CD8-positive, alpha-beta memory T cell (primary cell): ENCODE results near the gene SLC12A7. TPM values are rescaled to one million over a fixed set of nuclear protein-coding genes. Genes with fewer than 3 reads are reported as not detected.

Experiments
- CTCF ChIA-PET: fragments of 350-600 bp; sonication (Branson Sonifier 250); formaldehyde crosslinking; loops from one replicate; lab custom pipeline; 2021; ENCODE audit warnings: antibody characterized with exemption; lab: Charles Lee
- POLR2A ChIA-PET: fragments of 350-600 bp; sonication (Branson Sonifier 250); formaldehyde crosslinking; loops from one replicate; lab custom pipeline; 2021; ENCODE audit warnings: antibody characterized with exemption; lab: Charles Lee
- DNase-seq, 5 donors: peaks; one replicate each; pipeline versions ENCODE4 v3.0.0 to v3.0.0-alpha.2; 2020 to 2022; ENCODE audit warnings: mixed read lengths in 1 of 5
- H3K27ac ChIP-seq: one replicate; pipeline ENCODE4 v1.7.0; 2013; ENCODE audit warnings: low read depth, mild to moderate bottlenecking, low read length, moderate library complexity
- H3K27me3 ChIP-seq: 2 replicates; pipeline ENCODE4 v1.7.0; 2013; ENCODE audit warnings: low read length, mild to moderate bottlenecking; ENCODE audit not compliant: insufficient read depth, poor library complexity, severe bottlenecking
- H3K36me3 ChIP-seq: 2 replicates; pipeline ENCODE4 v1.7.0; 2013; ENCODE audit warnings: mild to moderate bottlenecking, low read length, moderate library complexity; ENCODE audit not compliant: insufficient read depth
- H3K4me1 ChIP-seq: 2 replicates; pipeline ENCODE4 v1.7.0; 2013; ENCODE audit warnings: mild to moderate bottlenecking, low read length, moderate library complexity; ENCODE audit not compliant: insufficient read depth
- H3K4me3 ChIP-seq: 2 replicates; pipeline ENCODE4 v1.7.0; 2013; ENCODE audit warnings: mild to moderate bottlenecking, low read length
- H3K9me3 ChIP-seq: 2 replicates; pipeline ENCODE4 v1.7.0; 2013; ENCODE audit warnings: mild to moderate bottlenecking, low read length
- H3K27ac Mint-ChIP-seq, 8 donors: one replicate each; pipeline ENCODE4 v1.8.0; 2020 to 2021; ENCODE audit warnings: mixed read lengths in 8 of 8, mild to moderate bottlenecking in 6 of 8, inconsistent platforms in 3 of 8, moderate library complexity in 3 of 8
- H3K27me3 Mint-ChIP-seq, 2 donors: one replicate each; pipeline ENCODE4 v1.8.0; 2020 to 2021; ENCODE audit warnings: mixed read lengths in 2 of 2, mild to moderate bottlenecking in 1 of 2, moderate library complexity in 1 of 2
- H3K36me3 Mint-ChIP-seq, 3 donors: one replicate each; pipeline ENCODE4 v1.8.0; 2020 to 2021; ENCODE audit warnings: mixed read lengths in 3 of 3, inconsistent platforms in 1 of 3, mild to moderate bottlenecking in 1 of 3
- H3K4me1 Mint-ChIP-seq, 3 donors: one replicate each; pipeline ENCODE4 v1.8.0; 2020 to 2021; ENCODE audit warnings: mixed read lengths in 3 of 3, inconsistent platforms in 1 of 3, mild to moderate bottlenecking in 1 of 3
- H3K4me3 Mint-ChIP-seq, 7 donors: one replicate each; pipeline ENCODE4 v1.8.0; 2020 to 2021; ENCODE audit warnings: mixed read lengths in 7 of 7, mild to moderate bottlenecking in 6 of 7, moderate library complexity in 4 of 7, inconsistent platforms in 2 of 7
- H3K9me3 Mint-ChIP-seq, 5 donors: one replicate each; pipeline ENCODE4 v1.8.0; 2020 to 2022; ENCODE audit warnings: mixed read lengths in 5 of 5, mild to moderate bottlenecking in 3 of 5, moderate library complexity in 2 of 5, inconsistent platforms in 1 of 5
- polyA plus RNA-seq: library from polyadenylated mRNA; unstranded; fragments of 300-500 nt; fragmentation: Illumina TruSeq; gene quantifications from one replicate; pipeline ENCODE4 v1.2.3, GENCODE V29; 2021
- total RNA-seq, 2 experiments: library from RNA; stranded (reverse); gene quantifications; one replicate each; pipeline ENCODE4 v1.2.3, GENCODE V29; 2021

The SLC12A7 gene
- total and polyA plus RNA-seq, 3 experiments from 2014 or later: 4.9 to 20.0 (median 6.6) TPM

DNA sequence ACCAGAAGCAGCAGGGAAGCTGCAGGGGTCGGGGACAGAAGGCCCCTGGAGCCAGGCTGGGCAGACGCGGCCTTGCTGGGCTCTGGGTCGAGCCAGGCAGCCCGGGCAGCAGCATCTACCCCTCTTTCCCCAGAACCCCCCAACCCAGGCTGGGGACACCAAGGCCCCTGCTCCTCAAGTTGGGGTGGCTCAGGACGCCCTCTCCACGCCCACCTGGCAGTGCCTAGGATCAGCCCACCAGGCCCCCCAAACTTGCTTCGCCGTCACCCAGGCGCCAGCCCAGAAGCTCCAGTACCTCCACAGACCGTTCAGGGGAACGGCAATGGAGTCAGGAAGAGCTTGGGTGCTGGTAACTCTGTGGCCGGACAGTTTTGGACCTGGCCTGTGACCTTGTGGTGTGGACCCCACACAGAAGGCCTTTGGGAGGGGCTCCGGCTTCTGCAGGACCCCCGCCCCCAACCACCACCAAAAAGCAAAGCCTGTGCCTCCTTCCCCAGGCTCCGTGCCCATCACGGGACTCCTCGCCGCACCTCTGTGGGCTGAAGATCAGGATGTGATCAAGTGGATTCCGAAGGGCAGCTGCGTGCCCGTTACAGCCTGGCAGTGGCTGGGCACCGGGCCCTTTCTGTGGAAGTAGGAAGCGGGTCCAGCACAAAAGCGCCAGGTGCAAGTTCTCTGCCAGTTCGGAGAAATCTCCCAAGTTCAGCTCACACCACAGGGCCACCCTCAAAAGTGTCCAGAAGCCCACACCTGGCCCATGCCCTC is 2.1 kb downstream of the SLC12A7 start:
- DNase-seq: no peak
- H3K4me1 Mint-ChIP-seq: peaks cover 5 to 43% (median 42%) of the 10 kb centered on the region in 3 donors
- H3K27me3 Mint-ChIP-seq: peaks cover 2 to 17% of the 10 kb centered on the region in 2 donors
- Histone ChIP-seq H3K27me3 (no peaks in the 10 kb centered on the region), H3K4me3 (peak overlapping the region; percentile 77), H3K36me3 (no peaks in the 10 kb centered on the region), H3K4me1 (peaks cover 52% of the 10 kb centered on the region), H3K27ac (no peak overlapping the region), H3K9me3 (no peaks in the 10 kb centered on the region)
- H3K4me3 Mint-ChIP-seq: peak overlapping the region; percentile 74 to 97 (median 88)
- H3K36me3 Mint-ChIP-seq: no peaks in the 10 kb centered on the region
- CTCF ChIA-PET: no interaction called here
- peak overlapping the region in 5 of 8 donors; percentile 61 to 97 (median 90) for H3K27ac Mint-ChIP-seq
- no peaks in the 10 kb centered on the region for H3K9me3 Mint-ChIP-seq
- POLR2A ChIA-PET: no interaction called here

DNA sequence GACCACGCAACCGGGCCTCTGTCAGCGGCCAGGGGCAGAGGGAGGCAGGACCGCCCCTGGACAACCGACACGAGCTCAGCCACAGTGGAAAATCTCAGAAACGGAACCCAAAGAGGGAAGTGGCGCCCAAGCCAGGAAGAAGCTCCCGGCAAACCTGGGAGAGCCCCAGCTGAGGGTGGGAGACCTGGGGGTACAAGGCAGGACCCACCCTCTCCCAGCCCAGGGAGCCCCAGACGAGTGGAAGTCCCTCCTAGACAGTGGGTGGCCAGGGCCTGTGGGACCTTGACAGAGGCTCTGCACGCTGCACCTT is 3.0 kb downstream of the SLC12A7 start:
- Histone ChIP-seq H3K4me3 (no peak overlapping the region), H3K4me1 (peaks cover 61% of the 10 kb centered on the region), H3K27me3 (no peaks in the 10 kb centered on the region), H3K27ac (no peak overlapping the region), H3K36me3 (no peaks in the 10 kb centered on the region), H3K9me3 (no peaks in the 10 kb centered on the region)
- ChIA-PET POLR2A (no interaction called here), CTCF (no interaction called here)
- DNase-seq: no peak
- Mint-ChIP-seq H3K36me3 (no peaks in the 10 kb centered on the region), H3K27ac (peak overlapping the region in 6 of 8 donors; percentile 26 to 97 (median 69)), H3K9me3 (no peaks in the 10 kb centered on the region), H3K4me3 (peak overlapping the region in 3 of 7 donors; percentile 58 to 77 (median 62)), H3K27me3 (peaks cover 2 to 11% of the 10 kb centered on the region in 2 donors), H3K4me1 (peaks cover 5 to 51% (median 50%) of the 10 kb centered on the region in 3 donors)

DNA sequence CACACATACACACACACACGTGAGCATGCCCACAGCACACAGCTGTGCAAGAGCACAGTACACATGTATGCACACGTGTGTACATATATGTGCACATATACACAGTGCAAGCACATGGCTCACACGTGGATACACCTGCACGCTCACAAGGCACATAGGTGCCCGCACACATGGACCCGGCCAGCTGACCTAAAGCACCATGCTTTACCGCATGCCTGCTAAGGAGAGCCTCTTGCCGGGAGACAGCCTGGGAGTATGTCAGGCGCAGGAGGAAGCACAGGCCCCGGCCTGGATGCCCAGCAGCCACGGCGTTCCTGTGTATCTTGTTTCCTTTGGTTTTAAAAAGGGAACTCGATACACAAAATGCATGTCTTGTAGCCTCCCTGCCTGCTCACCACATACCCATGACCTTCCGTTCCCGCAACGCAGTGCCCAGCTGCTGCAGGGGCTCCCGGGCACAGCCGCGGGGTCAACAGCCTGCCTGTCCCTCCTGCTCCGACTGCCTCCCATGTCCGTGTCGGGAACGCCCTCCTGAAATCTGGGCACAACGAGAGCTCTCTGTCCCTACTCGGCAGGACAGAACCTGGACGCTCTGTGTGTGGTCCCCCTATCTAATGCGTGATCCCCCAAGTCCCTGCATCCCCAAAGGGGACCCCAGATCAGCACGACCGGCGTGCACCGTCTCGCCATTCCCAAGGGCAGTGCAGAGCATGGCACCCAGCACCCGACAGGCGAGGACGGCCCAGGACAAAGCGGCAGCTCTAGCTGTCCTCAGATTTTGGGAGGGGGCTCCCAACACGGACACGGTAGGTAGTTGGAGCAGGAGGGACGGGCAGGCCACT is 3.6 kb downstream of the SLC12A7 start:
- peaks cover 10 to 57% (median 55%) of the 10 kb centered on the region in 3 donors for H3K4me1 Mint-ChIP-seq
- no peak overlapping the region for H3K4me3 ChIP-seq

DNA sequence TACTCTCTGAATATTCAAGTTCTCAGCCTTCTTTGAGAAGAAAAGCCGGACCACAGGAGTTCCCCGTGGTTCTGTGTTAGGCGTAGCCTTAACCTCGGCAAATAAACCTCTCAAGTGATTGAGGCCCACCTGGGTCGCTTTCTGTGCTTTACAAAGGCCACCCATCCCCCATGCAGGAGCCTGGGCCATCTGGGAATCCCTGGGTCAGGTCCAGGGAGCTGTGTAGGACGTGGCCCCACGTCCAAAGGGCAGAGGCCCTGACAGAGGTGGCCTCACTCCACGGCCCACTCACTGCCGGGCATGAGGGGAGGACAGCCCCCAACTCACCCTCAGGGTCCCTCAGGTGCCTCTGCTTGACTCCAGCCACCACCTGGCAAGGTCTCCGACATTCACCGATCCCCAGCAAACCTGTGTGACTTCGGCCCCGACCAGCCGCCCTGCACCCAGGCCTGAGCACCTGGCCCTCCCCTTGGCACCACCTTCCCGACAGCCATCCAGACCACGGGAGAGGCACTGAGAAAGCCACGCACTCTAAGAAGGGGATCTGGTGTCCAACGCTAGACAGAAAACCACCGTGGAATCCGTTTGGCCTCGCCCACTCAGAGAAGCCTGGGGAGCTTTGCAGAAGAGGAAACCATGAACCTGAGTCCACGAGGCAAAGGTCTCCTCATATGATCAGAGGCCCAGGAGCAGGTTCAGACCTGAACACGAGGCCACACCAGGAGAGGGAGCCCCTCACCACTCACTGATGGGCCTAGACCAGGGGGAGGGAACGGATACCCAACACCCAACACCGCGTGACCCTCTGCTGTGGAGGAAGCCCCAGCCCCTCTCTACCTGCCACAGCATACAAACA is 4.5 kb downstream of the SLC12A7 start:
- Mint-ChIP-seq H3K4me3 (peak overlapping the region in 6 of 7 donors; percentile 2 to 77 (median 33)), H3K9me3 (no peaks in the 10 kb centered on the region), H3K36me3 (no peaks in the 10 kb centered on the region), H3K4me1 (peaks cover 12 to 61% (median 57%) of the 10 kb centered on the region in 3 donors), H3K27ac (peak overlapping the region; percentile 29 to 97 (median 90)), H3K27me3 (peaks cover 2 to 14% of the 10 kb centered on the region in 2 donors)
- ChIA-PET CTCF (no interaction called here), POLR2A (no interaction called here)
- H3K27me3 ChIP-seq: no peaks in the 10 kb centered on the region
- H3K4me3 ChIP-seq: no peak overlapping the region
- no peak for DNase-seq
- no peaks in the 10 kb centered on the region for H3K36me3 ChIP-seq
- H3K27ac ChIP-seq: peak overlapping the region; percentile 73
- H3K4me1 ChIP-seq: peaks cover 75% of the 10 kb centered on the region
- H3K9me3 ChIP-seq: no peaks in the 10 kb centered on the region

More for the DNA sequence above, 3.6 kb downstream of the SLC12A7 start:
- H3K27ac Mint-ChIP-seq: peak overlapping the region; percentile 29 to 97 (median 87)
- H3K4me3 Mint-ChIP-seq: peak overlapping the region in 4 of 7 donors; percentile 24 to 77 (median 67)
- no peak overlapping the region for H3K27ac ChIP-seq
- no peaks in the 10 kb centered on the region for H3K9me3 Mint-ChIP-seq
- H3K9me3 ChIP-seq: no peaks in the 10 kb centered on the region
- H3K36me3 ChIP-seq: no peaks in the 10 kb centered on the region
- H3K27me3 Mint-ChIP-seq: peaks cover 2 to 12% of the 10 kb centered on the region in 2 donors
- no peak for DNase-seq
- ChIA-PET POLR2A (no interaction called here), CTCF (no interaction called here)
- H3K4me1 ChIP-seq: peaks cover 67% of the 10 kb centered on the region
- H3K27me3 ChIP-seq: no peaks in the 10 kb centered on the region
- H3K36me3 Mint-ChIP-seq: no peaks in the 10 kb centered on the region

DNA sequence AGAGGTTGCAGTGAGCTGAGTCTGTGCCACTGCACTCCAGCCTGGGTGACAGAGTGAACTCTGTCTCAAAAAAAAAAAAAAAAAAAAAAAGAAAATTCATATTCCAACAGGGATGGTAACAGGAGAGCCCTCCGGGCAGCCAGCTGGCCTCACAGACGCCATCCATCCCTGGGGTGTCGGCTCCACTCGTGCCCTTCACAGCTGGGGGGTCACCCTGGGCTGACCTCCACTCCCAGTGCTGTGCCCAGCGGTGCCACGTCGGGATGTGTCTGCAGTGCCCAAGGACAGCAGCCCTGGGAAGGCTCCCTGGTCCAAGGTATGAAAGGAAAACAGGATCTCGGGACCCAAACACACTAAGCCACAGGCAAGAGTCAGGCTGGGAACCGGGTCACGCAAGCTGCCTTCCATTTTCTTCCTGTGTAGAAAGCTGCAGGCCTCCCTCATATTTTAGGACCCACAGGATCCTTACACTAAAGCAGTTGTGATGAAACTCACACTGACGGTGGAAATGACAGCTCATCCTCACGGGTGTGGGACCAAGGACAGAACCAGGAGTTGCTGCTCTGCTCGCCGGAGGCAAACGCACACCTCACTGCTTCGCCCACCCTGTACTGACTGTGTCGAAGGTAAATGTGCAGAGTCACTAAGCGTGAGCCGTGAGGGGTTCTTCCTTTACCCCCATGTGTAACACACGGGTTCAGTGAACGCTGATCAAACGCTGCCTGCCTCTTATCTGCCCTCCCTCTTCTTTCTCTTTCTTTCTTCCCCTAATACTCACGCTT is 5.3 kb downstream of the SLC12A7 start:
- no peaks in the 10 kb centered on the region for H3K36me3 Mint-ChIP-seq
- H3K27ac ChIP-seq: peak overlapping the region; percentile 73

DNA sequence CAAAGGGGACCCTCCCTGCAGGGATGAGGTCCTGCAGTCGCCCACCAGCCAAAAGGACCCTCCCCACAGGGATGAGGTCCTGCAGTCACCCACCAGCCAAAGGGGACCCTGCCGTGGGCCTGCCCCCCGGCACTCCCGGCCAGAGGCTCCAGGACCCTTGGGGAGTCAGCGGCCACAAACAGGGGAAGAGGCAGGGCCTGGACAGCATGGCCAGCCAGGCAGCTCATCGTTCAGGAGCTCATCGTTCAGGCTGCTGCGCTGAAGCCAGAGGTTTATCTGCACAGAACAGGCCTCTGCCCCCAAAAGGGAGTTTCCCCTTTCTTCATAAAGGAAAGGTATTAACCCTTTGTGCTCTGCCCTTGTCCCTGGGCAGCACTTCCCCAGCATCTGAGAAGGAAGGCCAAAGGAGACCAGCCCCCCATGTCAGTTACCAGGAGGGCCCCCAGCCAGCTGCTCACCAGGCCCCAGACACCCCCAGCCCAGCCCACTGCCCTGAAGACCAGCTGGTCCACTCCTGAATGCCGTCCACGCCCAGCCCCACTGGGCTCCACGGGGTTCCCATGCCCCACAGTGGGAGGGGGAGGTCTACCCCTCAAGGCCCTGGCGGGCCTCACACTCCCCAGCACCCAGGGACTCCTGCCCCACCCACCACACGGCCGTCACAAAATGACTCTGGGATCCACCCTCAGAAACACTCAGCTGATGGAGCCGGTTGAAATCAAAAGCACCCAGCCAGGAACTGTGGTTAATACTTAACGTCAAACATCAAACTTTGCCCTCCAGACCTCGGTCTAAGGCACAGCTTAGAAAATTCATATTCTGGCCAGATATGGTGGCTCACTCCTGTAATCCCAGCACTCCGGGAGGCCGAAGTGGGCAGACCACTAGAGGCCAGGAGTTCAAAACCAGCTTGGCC is 6.3 kb downstream of the SLC12A7 start:
- no peaks in the 10 kb centered on the region for H3K9me3 Mint-ChIP-seq
- peak overlapping the region; percentile 52 to 89 (median 76) for H3K4me3 Mint-ChIP-seq
- H3K4me1 Mint-ChIP-seq: peaks cover 12 to 67% (median 52%) of the 10 kb centered on the region in 3 donors
- DNase-seq: peak; percentile 42 to 86 (median 61)
- H3K36me3 Mint-ChIP-seq: no peaks in the 10 kb centered on the region
- peak overlapping the region; percentile 81 for H3K4me3 ChIP-seq
- H3K4me1 ChIP-seq: peaks cover 89% of the 10 kb centered on the region
- ChIA-PET CTCF (interaction anchor here (0.7 kb wide), 1 partner anchor 497 kb away, joined by 6 read pairs; no protein-coding TSS in a partner anchor), POLR2A (interaction anchor here (0.7 kb wide), 1 partner anchor 727 kb away, joined by 8 read pairs; no protein-coding TSS in a partner anchor)
- H3K27me3 Mint-ChIP-seq: peaks cover 2 to 14% of the 10 kb centered on the region in 2 donors
- H3K27me3 ChIP-seq: no peaks in the 10 kb centered on the region
- H3K36me3 ChIP-seq: no peaks in the 10 kb centered on the region
- H3K27ac Mint-ChIP-seq: peak overlapping the region; percentile 40 to 97 (median 92)
- H3K9me3 ChIP-seq: no peaks in the 10 kb centered on the region
- peak overlapping the region; percentile 73 for H3K27ac ChIP-seq

More for the DNA sequence above, 5.3 kb downstream of the SLC12A7 start:
- H3K9me3 Mint-ChIP-seq: no peaks in the 10 kb centered on the region
- peaks cover 82% of the 10 kb centered on the region for H3K4me1 ChIP-seq
- ChIA-PET POLR2A (interaction anchor here (0.7 kb wide), 1 partner anchor 728 kb away, joined by 8 read pairs; no protein-coding TSS in a partner anchor), CTCF (interaction anchor here (0.7 kb wide), 1 partner anchor 498 kb away, joined by 6 read pairs; no protein-coding TSS in a partner anchor)
- H3K9me3 ChIP-seq: no peaks in the 10 kb centered on the region
- peak overlapping the region; percentile 14 for H3K4me3 ChIP-seq
- no peaks in the 10 kb centered on the region for H3K27me3 ChIP-seq
- no peaks in the 10 kb centered on the region for H3K36me3 ChIP-seq
- peaks cover 12 to 69% (median 57%) of the 10 kb centered on the region in 3 donors for H3K4me1 Mint-ChIP-seq
- H3K27me3 Mint-ChIP-seq: peaks cover 2 to 14% of the 10 kb centered on the region in 2 donors
- DNase-seq: peak in 1 of 5 donors; percentile 65
- H3K27ac Mint-ChIP-seq: peak overlapping the region in 7 of 8 donors; percentile 57 to 97 (median 95)
- H3K4me3 Mint-ChIP-seq: peak overlapping the region; percentile 8 to 89 (median 73)
